ENCODE data around the gene CCDC24. TPM values are rescaled to one million over a fixed set of nuclear protein-coding genes. Genes with fewer than 3 reads are reported as not detected.

Gene CCDC24
- total RNA-seq, 4 donors from 2014 or later = 1.6 to 7.8 (median 3.7) TPM

DNA sequence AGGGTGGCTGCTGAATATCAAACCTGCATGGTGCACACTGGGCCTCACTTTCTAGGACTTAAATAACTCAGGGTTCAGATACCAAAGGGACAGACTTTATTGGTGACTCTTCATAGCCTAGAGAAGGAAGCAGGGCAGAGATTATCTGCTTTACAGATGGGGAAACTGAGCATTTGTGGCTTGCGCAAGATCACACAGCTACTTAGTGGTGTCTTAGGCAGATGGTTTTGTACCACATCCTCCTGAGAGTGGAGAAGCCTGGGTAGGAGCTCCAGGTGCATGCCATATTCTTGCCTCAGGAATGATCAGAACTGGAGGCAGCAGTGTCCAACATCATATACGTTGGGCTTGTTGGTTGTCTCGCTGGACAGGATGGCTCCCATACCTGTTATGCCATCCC lies 28.4 kb upstream of the CCDC24 start:
- no peak overlapping the region for H3K4me3 ChIP-seq
- no peaks in the 10 kb centered on the region for H3K27me3 ChIP-seq
- H3K9me3 ChIP-seq = no peaks in the 10 kb centered on the region
- 96% methylated on average over 3 of the region's 3 CpGs for WGBS
- no peaks in the 10 kb centered on the region for H3K4me1 ChIP-seq
- TF ChIP-seq POLR2AphosphoS5 (IDR thresholded peaks at IDR 0.05) (no peak), POLR2A (IDR thresholded peaks at IDR 0.05) (no peak)
- no peak overlapping the region for H3K27ac ChIP-seq
- H3K36me3 ChIP-seq = peaks cover 81% of the 10 kb centered on the region
- no peak for DNase-seq (ENCODE audit: low spot score in 2 of 2)

- Histone ChIP-seq H3K4me1 (no peaks in the 10 kb centered on the region), H3K36me3 (peaks cover 72% of the 10 kb centered on the region), H3K27ac (no peak overlapping the region), H3K4me3 (no peak overlapping the region), H3K27me3 (no peaks in the 10 kb centered on the region), H3K9me3 (no peaks in the 10 kb centered on the region)
- TF ChIP-seq POLR2AphosphoS5 (IDR thresholded peaks at IDR 0.05) (no peak), POLR2A (IDR thresholded peaks at IDR 0.05) (no peak), EP300 (IDR thresholded peaks at IDR 0.05) (no peak)
- TF ChIP-seq, protein P1, sequence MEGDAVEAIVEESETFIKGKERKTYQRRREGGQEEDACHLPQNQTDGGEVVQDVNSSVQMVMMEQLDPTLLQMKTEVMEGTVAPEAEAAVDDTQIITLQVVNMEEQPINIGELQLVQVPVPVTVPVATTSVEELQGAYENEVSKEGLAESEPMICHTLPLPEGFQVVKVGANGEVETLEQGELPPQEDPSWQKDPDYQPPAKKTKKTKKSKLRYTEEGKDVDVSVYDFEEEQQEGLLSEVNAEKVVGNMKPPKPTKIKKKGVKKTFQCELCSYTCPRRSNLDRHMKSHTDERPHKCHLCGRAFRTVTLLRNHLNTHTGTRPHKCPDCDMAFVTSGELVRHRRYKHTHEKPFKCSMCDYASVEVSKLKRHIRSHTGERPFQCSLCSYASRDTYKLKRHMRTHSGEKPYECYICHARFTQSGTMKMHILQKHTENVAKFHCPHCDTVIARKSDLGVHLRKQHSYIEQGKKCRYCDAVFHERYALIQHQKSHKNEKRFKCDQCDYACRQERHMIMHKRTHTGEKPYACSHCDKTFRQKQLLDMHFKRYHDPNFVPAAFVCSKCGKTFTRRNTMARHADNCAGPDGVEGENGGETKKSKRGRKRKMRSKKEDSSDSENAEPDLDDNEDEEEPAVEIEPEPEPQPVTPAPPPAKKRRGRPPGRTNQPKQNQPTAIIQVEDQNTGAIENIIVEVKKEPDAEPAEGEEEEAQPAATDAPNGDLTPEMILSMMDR (IDR thresholded peaks at IDR 0.05) = no peak
- DNase-seq (ENCODE audit: low spot score in 2 of 2) = no peak
- 84% methylated on average over 5 of the region's 5 CpGs for WGBS
Observed at GRCh38 chr1:43963890-43964289, 27.5 kb upstream of the CCDC24 start.

GRCh38 chr1:43965316-43965715 lies 26.1 kb upstream of the CCDC24 start:
- no peaks in the 10 kb centered on the region for H3K27me3 ChIP-seq
- H3K27ac ChIP-seq = no peak overlapping the region
- peaks cover 9% of the 10 kb centered on the region for H3K4me1 ChIP-seq
- TF ChIP-seq, protein P1 (IDR thresholded peaks at IDR 0.05) = no peak
- no peak for TF ChIP-seq POLR2A (IDR thresholded peaks at IDR 0.05)
- no peak for TF ChIP-seq POLR2AphosphoS5 (IDR thresholded peaks at IDR 0.05)
- no peak for TF ChIP-seq EP300 (IDR thresholded peaks at IDR 0.05)
- H3K4me3 ChIP-seq = no peak overlapping the region
- H3K9me3 ChIP-seq = no peaks in the 10 kb centered on the region
- no peak for DNase-seq (ENCODE audit: low spot score in 2 of 2)
- H3K36me3 ChIP-seq = peaks cover 58% of the 10 kb centered on the region
- 92% methylated on average over 3 of the region's 3 CpGs for WGBS

DNA sequence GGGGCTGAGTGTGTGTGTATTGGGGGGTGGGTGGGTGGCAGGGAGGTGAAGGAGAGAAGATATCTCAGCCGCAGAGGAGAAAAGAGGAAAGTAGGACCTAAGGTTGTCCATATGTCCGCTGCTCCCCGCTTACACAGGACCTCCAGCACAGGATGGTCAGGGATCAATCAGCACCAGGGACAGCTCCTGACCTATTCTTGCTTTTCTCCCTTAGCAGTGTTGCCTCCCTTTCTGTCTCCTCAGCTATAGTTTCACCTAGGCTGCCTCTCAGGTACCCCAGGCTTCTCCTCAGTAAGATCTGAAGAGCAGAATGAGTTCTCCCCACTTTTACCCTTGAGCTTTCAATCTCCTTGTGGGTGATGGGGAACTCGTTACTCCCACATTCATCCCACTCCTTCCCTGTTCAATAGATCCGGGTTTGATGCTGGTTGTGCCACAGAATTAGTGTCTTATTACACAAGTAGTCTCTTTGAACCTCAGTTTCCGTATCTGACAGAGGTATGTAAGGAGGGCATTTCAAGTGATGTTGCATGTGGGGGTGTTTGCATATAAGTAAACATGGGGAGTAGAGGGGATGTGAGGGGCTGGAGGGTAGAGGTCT lies 23.0 kb upstream of the CCDC24 start:
- Histone ChIP-seq H3K4me3 (no peak overlapping the region), H3K4me1 (peaks cover 23% of the 10 kb centered on the region), H3K27me3 (no peaks in the 10 kb centered on the region), H3K27ac (no peak overlapping the region), H3K36me3 (peaks cover 44% of the 10 kb centered on the region), H3K9me3 (no peaks in the 10 kb centered on the region)
- DNase-seq (ENCODE audit: low spot score in 2 of 2) = no peak
- 77% methylated on average over 6 of the region's 6 CpGs for WGBS
- no peak for TF ChIP-seq EP300 (IDR thresholded peaks at IDR 0.05)
- no peak for TF ChIP-seq POLR2AphosphoS5 (IDR thresholded peaks at IDR 0.05)
- TF ChIP-seq, protein P1 (IDR thresholded peaks at IDR 0.05) = no peak
- TF ChIP-seq POLR2A (IDR thresholded peaks at IDR 0.05) = no peak

- Histone ChIP-seq H3K36me3 (peaks cover 36% of the 10 kb centered on the region), H3K4me1 (peaks cover 28% of the 10 kb centered on the region), H3K27me3 (no peaks in the 10 kb centered on the region), H3K27ac (no peak overlapping the region), H3K9me3 (no peaks in the 10 kb centered on the region), H3K4me3 (peak overlapping the region; percentile 66)
- TF ChIP-seq EP300 (IDR thresholded peaks at IDR 0.05) = no peak
- no peak for TF ChIP-seq POLR2AphosphoS5 (IDR thresholded peaks at IDR 0.05)
- TF ChIP-seq POLR2A (IDR thresholded peaks at IDR 0.05) = no peak
- TF ChIP-seq, protein P1 (IDR thresholded peaks at IDR 0.05) = no peak
- no peak for DNase-seq (ENCODE audit: low spot score in 2 of 2)
- WGBS = 60% methylated on average over 7 of the region's 7 CpGs
Observed at GRCh38 chr1:43969416-43969745, 22.0 kb upstream of the CCDC24 start.

All from suprapubic skin (tissue), 4 donors.